ENCODE results near the gene SGMS2.

Gene SGMS2

GRCh38 chr4:107824350-107825071 is at the start of gene SGMS2:
TSS of gene SGMS2 (plus strand) at chr4:107824932. CDS start at chr4:107895554, 70,622 bp downstream.
- DNase-seq, result no peak

- no peak for DNase-seq
Observed at GRCh38 chr4:107777890-107778289, 46.8 kb upstream of the SGMS2 start.

GRCh38 chr4:107778784-107779530 is 45.8 kb upstream of the SGMS2 start:
- DNase-seq, result no peak

GRCh38 chr4:107780665-107781064 is 44.1 kb upstream of the SGMS2 start:
- DNase-seq, result no peak

GRCh38 chr4:107791902-107792301 is 32.8 kb upstream of the SGMS2 start:
- no peak for DNase-seq

GRCh38 chr4:107792711-107793110 is 32.0 kb upstream of the SGMS2 start:
- DNase-seq, result no peak

- no peak for DNase-seq
Observed at GRCh38 chr4:107793996-107794395, 30.7 kb upstream of the SGMS2 start.

- no peak for DNase-seq
Observed at GRCh38 chr4:107799669-107800450, 24.9 kb upstream of the SGMS2 start.

GRCh38 chr4:107800706-107801105 is 24.0 kb upstream of the SGMS2 start:
- no peak for DNase-seq

GRCh38 chr4:107801766-107802211 is 22.9 kb upstream of the SGMS2 start:
- no peak for DNase-seq

GRCh38 chr4:107804956-107805355 is 19.8 kb upstream of the SGMS2 start:
- no peak for DNase-seq

- no peak for DNase-seq
Observed at GRCh38 chr4:107806196-107806595, 18.5 kb upstream of the SGMS2 start.

- no peak for DNase-seq
Observed at GRCh38 chr4:107808572-107808971, 16.2 kb upstream of the SGMS2 start.

GRCh38 chr4:107809210-107809609 is 15.5 kb upstream of the SGMS2 start:
- DNase-seq, result no peak

GRCh38 chr4:107814758-107815157 is 10.0 kb upstream of the SGMS2 start:
- DNase-seq, result no peak

- DNase-seq, result no peak
Observed at GRCh38 chr4:107815158-107815557, 9.6 kb upstream of the SGMS2 start.

GRCh38 chr4:107818301-107818910 is 6.3 kb upstream of the SGMS2 start:
- DNase-seq, result no peak

- DNase-seq, result no peak
Observed at GRCh38 chr4:107823870-107824349, 822 bp upstream of the SGMS2 start.

GRCh38 chr4:107825072-107825824 is 516 bp downstream of the SGMS2 start:
- DNase-seq, result no peak

GRCh38 chr4:107826421-107826980 is 1.8 kb downstream of the SGMS2 start:
- no peak for DNase-seq

GRCh38 chr4:107828315-107829090 is 3.8 kb downstream of the SGMS2 start:
- DNase-seq, result no peak

Data from NCI-H2171 (cell line).